Kidney (tissue), 14 donors: Measurements from ENCODE around the gene ABCA7. TPM values are rescaled to one million over a fixed set of nuclear protein-coding genes. Genes with fewer than 3 reads are reported as not detected.

Experiments used
- DNase-seq, 5 donors: peaks; one replicate each; pipeline ENCODE4 v3.0.0-alpha.2; 2013 to 2020
- FAIRE-seq: peaks from 2 replicates; lab custom pipeline; 2012; peaks lifted over from hg19 to GRCh38; lab: Jason Lieb, UNC
- H3K27ac ChIP-seq, 2 donors: one replicate each; pipeline ENCODE4 v1.7.0; 2013; ENCODE audit warnings: low read depth in 2 of 2, low read length in 2 of 2, inconsistent platforms in 1 of 2
- H3K27me3 ChIP-seq: one replicate; pipeline ENCODE4 v1.7.1; 2013; ENCODE audit warnings: low read length, inconsistent platforms; ENCODE audit not compliant: control insufficient read depth, insufficient read depth
- H3K36me3 ChIP-seq, 3 donors: one replicate each; pipeline versions ENCODE4 v1.7.0 to v1.7.1; 2013; ENCODE audit warnings: low read length in 3 of 3, control low read depth in 1 of 3, inconsistent platforms in 1 of 3; ENCODE audit not compliant: insufficient read depth in 3 of 3, control insufficient read depth in 2 of 3
- H3K4me1 ChIP-seq, 3 donors: one replicate each; pipeline versions ENCODE4 v1.7.0 to v1.7.1; 2013; ENCODE audit warnings: low read length in 3 of 3, inconsistent platforms in 1 of 3, low read depth in 1 of 3; ENCODE audit not compliant: control insufficient read depth in 2 of 3, insufficient read depth in 2 of 3
- H3K4me3 ChIP-seq, 3 donors: one replicate each; pipeline versions ENCODE4 v1.7.0 to v1.8.1; 2013; ENCODE audit warnings: low read length in 3 of 3, control low read depth in 1 of 3, inconsistent platforms in 1 of 3
- H3K9ac ChIP-seq, 3 donors: one replicate each; pipeline versions ENCODE4 v1.7.0 to v1.7.1; 2013; ENCODE audit warnings: low read length in 3 of 3, control low read depth in 1 of 3, inconsistent platforms in 1 of 3
- H3K9me3 ChIP-seq, 3 donors: one replicate each; pipeline versions ENCODE4 v1.7.0 to v1.7.1; 2013; ENCODE audit warnings: low read length in 3 of 3, control low read depth in 1 of 3, inconsistent platforms in 1 of 3; ENCODE audit not compliant: control insufficient read depth in 2 of 3, insufficient read depth in 1 of 3
- CTCF ChIP-seq: IDR thresholded peaks from 3 replicates; pipeline ENCODE4 v1.5.1; 2012; ENCODE audit warnings: mild to moderate bottlenecking, moderate library complexity, borderline replicate concordance; ENCODE audit not compliant: insufficient read depth; ENCODE audit errors: extremely low read depth
- intact Hi-C: fragments of 100-400 bp; cut with DNase I; formaldehyde crosslinking; loops from one replicate; pipeline ENCODE4 v1.11.1; 2022
- polyA plus RNA-seq: library from polyadenylated mRNA; stranded (reverse); fragments of 350-450 nt; fragmentation: Illumina TruSeq; extraction: RNeasy Lipid Tissue Mini Kit (QIAGEN cat#74804); gene quantifications from one replicate; pipeline ENCODE4 v1.2.3, GENCODE V29; 2014; ENCODE audit warnings: low read depth, low replicate concordance; ENCODE audit not compliant: insufficient read depth
- total RNA-seq: library from RNA; stranded (reverse); fragmentation: NEBNext Ultra II Directional; extraction: Animal tissue kit (Norgen Biotek cat#: 25700); gene quantifications from one replicate; pipeline ENCODE4 v1.2.1, GENCODE V29; 2021
- donor health status: control.
- donor health status: control.
- donor health status: control.
- donor health status: control.
- donor health status: control.
- donor health status: DM: yes; HTN: yes; CAD: no.
- donor health status: Normal renal cell carcinoma (clear cell type).

ABCA7 gene
- total and polyA plus RNA-seq, 2 donors from 2014 or later, result 11.7 to 20.4 TPM

GRCh38 chr19:1082928-1083816 is 43.3 kb downstream of the ABCA7 start:
- H3K27ac ChIP-seq, result no peak overlapping the region
- H3K9ac ChIP-seq, result no peak overlapping the region
- peak overlapping the region in 1 of 3 donors; percentile 17 for H3K4me3 ChIP-seq
- no peaks in the 10 kb centered on the region for H3K27me3 ChIP-seq
- no peak for TF ChIP-seq CTCF
- peaks cover 0 to 4% (median 0%) of the 10 kb centered on the region in 3 donors for H3K36me3 ChIP-seq
- DNase-seq, result peak in 1 of 5 donors; percentile 84
- intact Hi-C loops, result no loop called here
- no peak for FAIRE-seq
- peaks cover 0 to 7% (median 0%) of the 10 kb centered on the region in 3 donors for H3K4me1 ChIP-seq
- H3K9me3 ChIP-seq, result no peaks in the 10 kb centered on the region

GRCh38 chr19:1084024-1084868 is 44.3 kb downstream of the ABCA7 start:
- TF ChIP-seq CTCF, result no peak
- Histone ChIP-seq H3K36me3 (peaks cover 0 to 4% (median 0%) of the 10 kb centered on the region in 3 donors), H3K27me3 (no peaks in the 10 kb centered on the region)

DNA sequence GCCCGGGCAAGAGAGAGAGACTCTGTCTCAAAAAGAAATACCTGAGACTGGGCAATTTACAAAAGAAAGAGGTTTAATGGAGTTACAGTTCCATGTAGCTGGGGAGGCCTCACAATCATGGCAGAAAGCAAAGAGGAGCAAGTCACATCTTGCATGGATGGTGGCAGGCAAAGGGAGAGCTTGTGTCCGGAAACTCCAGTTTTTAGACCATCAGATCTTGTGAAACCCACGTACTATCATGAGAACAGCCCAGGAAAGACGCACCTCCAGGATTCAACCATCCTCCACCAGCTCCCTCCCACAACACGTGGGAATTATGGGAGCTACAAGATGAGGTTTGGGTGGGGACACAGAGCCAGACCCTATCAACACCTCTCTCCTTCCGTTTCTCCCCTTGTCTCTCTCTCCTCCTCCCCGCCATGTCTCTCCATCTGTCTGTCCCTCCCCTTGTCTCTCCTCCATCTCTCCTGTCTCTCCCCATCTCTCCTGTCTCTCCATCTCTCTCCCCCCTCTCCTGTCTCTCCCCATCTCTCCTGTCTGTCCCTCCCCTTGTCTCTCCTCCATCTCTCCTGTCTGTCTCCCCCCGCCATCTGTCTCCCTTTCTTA is 45.2 kb downstream of the ABCA7 start:
- Histone ChIP-seq H3K9ac (no peak overlapping the region), H3K27ac (no peak overlapping the region), H3K4me3 (no peak overlapping the region), H3K4me1 (peaks cover 0 to 7% (median 0%) of the 10 kb centered on the region in 3 donors), H3K9me3 (no peaks in the 10 kb centered on the region), H3K27me3 (no peaks in the 10 kb centered on the region), H3K36me3 (peaks cover 0 to 4% (median 0%) of the 10 kb centered on the region in 3 donors)
- TF ChIP-seq CTCF, result no peak
- intact Hi-C loops, result no loop called here
- FAIRE-seq (no peak), DNase-seq (no peak)

More at GRCh38 chr19:1084024-1084868, 44.3 kb downstream of the ABCA7 start:
- FAIRE-seq, result no peak
- Histone ChIP-seq H3K27ac (no peak overlapping the region), H3K9me3 (no peaks in the 10 kb centered on the region), H3K4me1 (peaks cover 0 to 7% (median 0%) of the 10 kb centered on the region in 3 donors), H3K4me3 (no peak overlapping the region), H3K9ac (no peak overlapping the region)
- DNase-seq, result peak in 2 of 5 donors; percentile 48 to 79
- intact Hi-C loops, result no loop called here
